IMR-90 (cell line): ENCODE results near the gene ELFN2. TPM values are rescaled to one million over a fixed set of nuclear protein-coding genes. Genes with fewer than 3 reads are reported as not detected.

Experiments used
- ATAC-seq: fragments of 200-7000 bp; cut with Tn5 transposase; 2 replicates; pipeline ENCODE4 v1.9.1; 2020; ENCODE audit warnings: low read depth, mild to moderate bottlenecking, moderate library complexity
- BruUV-seq: library from RNA; stranded (reverse); fragments of 400-500 nt; replicated peaks from 2 replicates; lab custom pipeline; 2021; lab: Mats Ljungman, UMichigan
- CTCF ChIA-PET: fragments of 300-600 bp; formaldehyde crosslinking; extraction: SDS; loops from one replicate; lab custom pipeline; 2021; ENCODE audit warnings: antibody characterized with exemption; lab: Yijun Ruan, JAX
- POLR2A ChIA-PET: fragments of 300-600 bp; sonication (Branson Sonifier 250); formaldehyde crosslinking; loops from one replicate; lab custom pipeline; 2022; ENCODE audit warnings: antibody characterized with exemption; ENCODE audit not compliant: unreplicated experiment; lab: Charles Lee
- DNase-seq: peaks from one replicate; pipeline ENCODE4 v3.0.0; 2013
- H2AFZ ChIP-seq: replicated peaks from 2 replicates; pipeline ENCODE3; 2013; ENCODE audit warnings: low read length, mild to moderate bottlenecking; ENCODE audit not compliant: poor library complexity
- H2AK5ac ChIP-seq: 2 replicates; pipeline ENCODE4 v1.6.1; 2013; ENCODE audit warnings: low read depth, low read length, inconsistent platforms
- H2AK9ac ChIP-seq: replicated peaks from 2 replicates; pipeline ENCODE3; 2013; ENCODE audit warnings: mild to moderate bottlenecking, low read depth, low read length, moderate library complexity; ENCODE audit not compliant: poor library complexity
- H2BK120ac ChIP-seq: 2 replicates; pipeline ENCODE4 v1.6.1; 2013; ENCODE audit warnings: low read depth, low read length, inconsistent platforms
- H2BK15ac ChIP-seq: 3 replicates; pipeline ENCODE4 v1.6.1; 2013; ENCODE audit warnings: low read depth, low read length, inconsistent platforms
- H2BK20ac ChIP-seq: 2 replicates; pipeline ENCODE4 v1.6.1; 2013; ENCODE audit warnings: low read depth, mild to moderate bottlenecking, inconsistent platforms, low read length, moderate library complexity
- H2BK5ac ChIP-seq: 2 replicates; pipeline ENCODE4 v1.6.1; 2013; ENCODE audit warnings: mild to moderate bottlenecking, low read depth, low read length, inconsistent platforms; ENCODE audit not compliant: poor library complexity, severe bottlenecking
- H3K14ac ChIP-seq: replicated peaks from 2 replicates; pipeline ENCODE4 v1.6.1; 2013; ENCODE audit warnings: low read depth, low read length, inconsistent platforms
- H3K18ac ChIP-seq: 2 replicates; pipeline ENCODE4 v1.6.1; 2013; ENCODE audit warnings: low read depth, low read length, control low read depth
- H3K23ac ChIP-seq: 2 replicates; pipeline ENCODE4 v1.6.1; 2013; ENCODE audit warnings: low read depth, low read length, inconsistent platforms
- H3K27ac ChIP-seq: 2 replicates; pipeline ENCODE4 v1.5.1; 2013; ENCODE audit warnings: mild to moderate bottlenecking, control low read depth, low read length; ENCODE audit not compliant: insufficient read depth
- H3K27me3 ChIP-seq: 2 replicates; pipeline ENCODE4 v1.6.1; 2013; ENCODE audit warnings: low read length; ENCODE audit not compliant: control insufficient read depth, insufficient read depth
- H3K36me3 ChIP-seq: 2 replicates; pipeline ENCODE4 v1.6.1; 2013; ENCODE audit warnings: low read length, mixed read lengths; ENCODE audit not compliant: control insufficient read depth, insufficient read depth
- H3K4ac ChIP-seq: 2 replicates; pipeline ENCODE4 v1.6.1; 2013; ENCODE audit warnings: low read depth, low read length, inconsistent platforms
- H3K4me1 ChIP-seq: 2 replicates; pipeline ENCODE4 v1.6.1; 2013; ENCODE audit warnings: low read length, mixed read lengths; ENCODE audit not compliant: control insufficient read depth, insufficient read depth
- H3K4me2 ChIP-seq: 2 replicates; pipeline ENCODE4 v1.6.1; 2013; ENCODE audit warnings: low read depth, mild to moderate bottlenecking, control low read depth, low read length, moderate library complexity
- H3K4me3 ChIP-seq: 2 replicates; pipeline ENCODE4 v1.5.1; 2013; ENCODE audit warnings: low read depth, mild to moderate bottlenecking, control low read depth, low read length, moderate library complexity; ENCODE audit not compliant: insufficient read depth
- H3K56ac ChIP-seq: 2 replicates; pipeline ENCODE4 v1.6.1; 2013; ENCODE audit warnings: low read length, inconsistent platforms; ENCODE audit not compliant: insufficient read depth; ENCODE audit errors: extremely low read depth
- H3K79me1 ChIP-seq, 2 experiments: 2 replicates each; pipeline ENCODE4 v1.6.1; 2013; ENCODE audit warnings: low read length in 2 of 2, inconsistent platforms in 1 of 2, low read depth in 1 of 2
- H3K9ac ChIP-seq: 2 replicates; pipeline ENCODE4 v1.6.1; 2013; ENCODE audit warnings: low read depth, low read length, control low read depth
- H3K9me1 ChIP-seq: 2 replicates; pipeline ENCODE4 v1.6.1; 2013; ENCODE audit warnings: low read length, inconsistent platforms; ENCODE audit not compliant: insufficient read depth
- H3K9me3 ChIP-seq: 2 replicates; pipeline ENCODE4 v1.6.1; 2013; ENCODE audit warnings: low read length; ENCODE audit not compliant: control insufficient read depth, insufficient read depth
- H4K20me1 ChIP-seq: 2 replicates; pipeline ENCODE4 v1.6.1; 2013; ENCODE audit warnings: low read length, inconsistent platforms; ENCODE audit not compliant: insufficient read depth
- H4K5ac ChIP-seq: 2 replicates; pipeline ENCODE4 v1.6.1; 2013; ENCODE audit warnings: mild to moderate bottlenecking, low read depth, low read length, control low read depth
- H4K8ac ChIP-seq, 2 experiments: 2 replicates each; pipeline ENCODE4 v1.6.1; 2013; ENCODE audit warnings: low read depth in 2 of 2, low read length in 2 of 2, control low read depth in 1 of 2, inconsistent platforms in 1 of 2
- H4K91ac ChIP-seq: 2 replicates; pipeline ENCODE4 v1.6.1; 2013; ENCODE audit warnings: low read depth, low read length, inconsistent platforms; ENCODE audit not compliant: insufficient read depth
- BHLHE40 ChIP-seq: fragments of 150-350 bp; IDR thresholded peaks from 2 replicates; pipeline ENCODE4 v1.6.1; 2016; ENCODE audit warnings: mild to moderate bottlenecking, low read depth, low read length
- CEBPB ChIP-seq: IDR thresholded peaks from 2 replicates; pipeline ENCODE4 v1.6.1; 2012; ENCODE audit warnings: low read depth, low read length, improper control_type of control experiment
- CTCF ChIP-seq: conservative IDR thresholded peaks from 2 replicates; pipeline ENCODE4 v1.5.1; 2012; ENCODE audit warnings: mild to moderate bottlenecking, low read depth, low read length, improper control_type of control experiment
- ELK1 ChIP-seq: fragments of 150-350 bp; IDR thresholded peaks from 2 replicates; pipeline ENCODE4 v1.6.1; 2016; ENCODE audit warnings: low read depth, mild to moderate bottlenecking, low read length, moderate library complexity, borderline replicate concordance
- FOS ChIP-seq: fragments of 150-350 bp; IDR thresholded peaks from 2 replicates; pipeline ENCODE4 v1.6.1; 2016; ENCODE audit warnings: low read depth, low read length
- MXI1 ChIP-seq: IDR thresholded peaks from 2 replicates; pipeline ENCODE4 v1.6.1; 2012; ENCODE audit warnings: low read depth, mild to moderate bottlenecking, low read length, moderate library complexity, borderline replicate concordance
- RAD21 ChIP-seq: IDR thresholded peaks from 2 replicates; pipeline ENCODE4 v1.6.1; 2012; ENCODE audit warnings: low read length, improper control_type of control experiment
- RCOR1 ChIP-seq: IDR thresholded peaks from 2 replicates; pipeline ENCODE4 v1.6.1; 2012; ENCODE audit warnings: mild to moderate bottlenecking, low read length, improper control_type of control experiment; ENCODE audit not compliant: insufficient replicate concordance
- SMC3 ChIP-seq: fragments of 150-350 bp; IDR thresholded peaks from 2 replicates; pipeline ENCODE4 v1.6.1; 2016; ENCODE audit warnings: low read depth, mild to moderate bottlenecking, antibody characterized with exemption, low read length, moderate library complexity
- WGBS, 2 experiments: methylation state at CpG; one replicate each; pipeline versions ENCODE4 v1.1.5 to v1.1.7; 2013; ENCODE audit warnings: missing lambda C conversion rate in 2 of 2; ENCODE audit not compliant: insufficient read length in 1 of 2; ENCODE audit errors: extremely low coverage in 2 of 2; 5-methylcytosine and 5-hydroxymethylcytosine counted together
- dilution Hi-C: fragments of 300-500 bp; cut with HindIII; formaldehyde crosslinking; loops from one replicate; pipeline ENCODE4 v1.14.3; 2018; ENCODE audit warnings: low sequenced_read_pairs; ENCODE audit not compliant: unreplicated experiment
- in situ Hi-C: fragments of 300-500 bp; cut with MboI; formaldehyde crosslinking; loops from 3 replicates; pipeline ENCODE4 v1.14.3; 2019; ENCODE audit warnings: low sequenced_read_pairs, inconsistent platforms, mixed read lengths
- intact Hi-C: fragments of 100-400 bp; cut with micrococcal nuclease; formaldehyde crosslinking; loops from 2 replicates; pipeline ENCODE4 v1.10.0; 2022
- polyA plus RNA-seq, 3 experiments: library from polyadenylated mRNA; depleted of rRNA; stranded (reverse); fragments of >200 nt; gene quantifications; 2 replicates each; pipeline ENCODE4 v1.2.3, GENCODE V29; 2012; ENCODE audit warnings: low replicate concordance in 1 of 3
- total RNA-seq: library from RNA; depleted of rRNA; stranded (reverse); fragments of >200 nt; gene quantifications from 2 replicates; pipeline ENCODE4 v1.2.3, GENCODE V29; 2012

Gene ELFN2
- total and polyA plus RNA-seq, 2 of the 4 experiments (the other 2 are of a cell fraction): 0.72 to 5.0 TPM

- H3K56ac ChIP-seq: no peak overlapping the region
- H3K9me1 ChIP-seq: no peaks in the 10 kb centered on the region
- no peaks in the 10 kb centered on the region for H3K4me1 ChIP-seq
- no peak overlapping the region for H3K4ac ChIP-seq
- no peak overlapping the region for H2AFZ ChIP-seq
- WGBS, 2 experiments: 100% methylated on average over 1 of the region's 8 CpGs; no CpG with 5 or more reads in 1 of the 2 experiments
- no peak overlapping the region for H4K8ac ChIP-seq
- H2BK15ac ChIP-seq: no peak overlapping the region
- intact Hi-C loops (no loop called here), dilution Hi-C loops (no loop called here), in situ Hi-C loops (loop anchor here (10.0 kb wide), 1 partner anchor 295 kb away; no protein-coding TSS in a partner anchor)
- H2BK5ac ChIP-seq: no peak overlapping the region
- H2BK20ac ChIP-seq: no peak overlapping the region
- no peak for TF ChIP-seq BHLHE40
- TF ChIP-seq FOS: no peak
- no peak for TF ChIP-seq CTCF
- TF ChIP-seq RCOR1: no peak
- no peak for TF ChIP-seq RAD21
- TF ChIP-seq ELK1: no peak
- no peak for TF ChIP-seq CEBPB
- no peak for TF ChIP-seq MXI1
- TF ChIP-seq SMC3: no peak
- no peak overlapping the region for H3K14ac ChIP-seq
- CTCF ChIA-PET: no interaction called here
- H4K5ac ChIP-seq: no peak overlapping the region
- peaks cover 75% of the 10 kb centered on the region for H3K27me3 ChIP-seq
- DNase-seq (no peak), ATAC-seq (no peak)
- no peak overlapping the region for H3K18ac ChIP-seq
- H3K36me3 ChIP-seq: no peaks in the 10 kb centered on the region
- no TSS peak for BruUV-seq
- no peak overlapping the region for H2AK9ac ChIP-seq
- no peak overlapping the region for H2AK5ac ChIP-seq
- H2BK120ac ChIP-seq: no peak overlapping the region
- H4K20me1 ChIP-seq: no peaks in the 10 kb centered on the region; the same call in 1 of the 2 replicates
- no peak overlapping the region for H4K91ac ChIP-seq
- no peaks in the 10 kb centered on the region for H3K79me1 ChIP-seq
- H3K27ac ChIP-seq: no peak overlapping the region
- no peak overlapping the region for H3K4me2 ChIP-seq
- POLR2A ChIA-PET: no interaction called here
- no peak overlapping the region for H3K23ac ChIP-seq
- no peaks in the 10 kb centered on the region for H3K9me3 ChIP-seq
- no peak overlapping the region for H3K4me3 ChIP-seq
- H3K9ac ChIP-seq: no peak overlapping the region
These were observed 42.3 kb upstream of the ELFN2 start for GRCh38 chr22:37469416-37470086.
